ENCODE data around the gene SLC39A1.
A peak's percentile ranks its signal among the peaks of the same experiment; 100 is the strongest.

The SLC39A1 gene

GRCh38 chr1:153951183-153951582 is 12.2 kb downstream of the SLC39A1 start:
- Mint-ChIP-seq H3K9me3 (no peaks in the 10 kb centered on the region), H3K36me3 (ENCODE audit: low read depth) (peaks cover 45% of the 10 kb centered on the region), H3K27me3 (ENCODE audit: low read depth) (no peaks in the 10 kb centered on the region), H3K4me1 (ENCODE audit: low read depth) (peaks cover 21% of the 10 kb centered on the region), H3K27ac (no peak overlapping the region), H3K4me3 (no peak overlapping the region)

GRCh38 chr1:153946622-153947241 is 16.6 kb downstream of the SLC39A1 start, which contains the start of gene DENND4B:
Gene DENND4B, minus strand, starts transcription at chr1:153946718. Its CDS starts 2,344 bp downstream, at chr1:153944374.
- Mint-ChIP-seq H3K4me3 (peak within 1 kb of the TSS; percentile 94), H3K27ac (peak within 1 kb of the TSS; percentile 98), H3K9me3 (no peaks in the 10 kb centered on the region), H3K4me1 (ENCODE audit: low read depth) (peaks cover 27% of the 10 kb centered on the region), H3K27me3 (ENCODE audit: low read depth) (no peaks in the 10 kb centered on the region), H3K36me3 (ENCODE audit: low read depth) (peaks cover 50% of the 10 kb centered on the region)

GRCh38 chr1:153945795-153946621 is 17.3 kb downstream of the SLC39A1 start:
- peak overlapping the region; percentile 98 for H3K27ac Mint-ChIP-seq
- no peaks in the 10 kb centered on the region for H3K27me3 Mint-ChIP-seq (ENCODE audit: low read depth)
- H3K4me3 Mint-ChIP-seq, result peak overlapping the region; percentile 94
- peaks cover 48% of the 10 kb centered on the region for H3K36me3 Mint-ChIP-seq (ENCODE audit: low read depth)
- no peaks in the 10 kb centered on the region for H3K9me3 Mint-ChIP-seq
- H3K4me1 Mint-ChIP-seq (ENCODE audit: low read depth), result peaks cover 26% of the 10 kb centered on the region

GRCh38 chr1:153945131-153945794 is 18.1 kb downstream of the SLC39A1 start:
- Mint-ChIP-seq H3K4me3 (peak overlapping the region; percentile 94), H3K9me3 (no peaks in the 10 kb centered on the region), H3K27me3 (ENCODE audit: low read depth) (no peaks in the 10 kb centered on the region), H3K36me3 (ENCODE audit: low read depth) (peaks cover 45% of the 10 kb centered on the region), H3K27ac (peak overlapping the region; percentile 98), H3K4me1 (ENCODE audit: low read depth) (peaks cover 26% of the 10 kb centered on the region)

- peak overlapping the region; percentile 98 for H3K27ac Mint-ChIP-seq
- H3K9me3 Mint-ChIP-seq, result no peaks in the 10 kb centered on the region
- peaks cover 45% of the 10 kb centered on the region for H3K36me3 Mint-ChIP-seq (ENCODE audit: low read depth)
- peaks cover 26% of the 10 kb centered on the region for H3K4me1 Mint-ChIP-seq (ENCODE audit: low read depth)
- H3K27me3 Mint-ChIP-seq (ENCODE audit: low read depth), result no peaks in the 10 kb centered on the region
- H3K4me3 Mint-ChIP-seq, result peak overlapping the region; percentile 94
These were observed 18.6 kb downstream of the SLC39A1 start for GRCh38 chr1:153944827-153945117.

- Mint-ChIP-seq H3K4me3 (peak overlapping the region; percentile 94), H3K4me1 (ENCODE audit: low read depth) (peaks cover 27% of the 10 kb centered on the region), H3K27ac (peak overlapping the region; percentile 98), H3K27me3 (ENCODE audit: low read depth) (no peaks in the 10 kb centered on the region), H3K36me3 (ENCODE audit: low read depth) (peaks cover 48% of the 10 kb centered on the region), H3K9me3 (no peaks in the 10 kb centered on the region)
These were observed 19.1 kb downstream of the SLC39A1 start for GRCh38 chr1:153944005-153944826.

- Mint-ChIP-seq H3K36me3 (ENCODE audit: low read depth) (peaks cover 47% of the 10 kb centered on the region), H3K27ac (peak overlapping the region; percentile 49), H3K9me3 (no peaks in the 10 kb centered on the region), H3K27me3 (ENCODE audit: low read depth) (no peaks in the 10 kb centered on the region), H3K4me3 (no peak overlapping the region), H3K4me1 (ENCODE audit: low read depth) (peaks cover 28% of the 10 kb centered on the region)
These were observed 20.4 kb downstream of the SLC39A1 start for GRCh38 chr1:153942766-153943549.

GRCh38 chr1:153941826-153942725 is 21.3 kb downstream of the SLC39A1 start:
- peaks cover 28% of the 10 kb centered on the region for H3K4me1 Mint-ChIP-seq (ENCODE audit: low read depth)
- H3K36me3 Mint-ChIP-seq (ENCODE audit: low read depth), result peaks cover 54% of the 10 kb centered on the region
- no peaks in the 10 kb centered on the region for H3K9me3 Mint-ChIP-seq
- H3K4me3 Mint-ChIP-seq, result no peak overlapping the region
- no peak overlapping the region for H3K27ac Mint-ChIP-seq
- no peaks in the 10 kb centered on the region for H3K27me3 Mint-ChIP-seq (ENCODE audit: low read depth)

GRCh38 chr1:153940756-153941155 is 22.6 kb downstream of the SLC39A1 start:
- H3K27me3 Mint-ChIP-seq (ENCODE audit: low read depth), result no peaks in the 10 kb centered on the region
- no peaks in the 10 kb centered on the region for H3K9me3 Mint-ChIP-seq
- peaks cover 65% of the 10 kb centered on the region for H3K36me3 Mint-ChIP-seq (ENCODE audit: low read depth)
- peak overlapping the region; percentile 61 for H3K27ac Mint-ChIP-seq
- H3K4me1 Mint-ChIP-seq (ENCODE audit: low read depth), result peaks cover 28% of the 10 kb centered on the region
- no peak overlapping the region for H3K4me3 Mint-ChIP-seq

GRCh38 chr1:153939476-153939875 is 23.9 kb downstream of the SLC39A1 start:
- Mint-ChIP-seq H3K4me1 (ENCODE audit: low read depth) (peaks cover 23% of the 10 kb centered on the region), H3K36me3 (ENCODE audit: low read depth) (peaks cover 67% of the 10 kb centered on the region), H3K27ac (no peak overlapping the region), H3K9me3 (no peaks in the 10 kb centered on the region), H3K27me3 (ENCODE audit: low read depth) (no peaks in the 10 kb centered on the region), H3K4me3 (no peak overlapping the region)

- no peak overlapping the region for H3K27ac Mint-ChIP-seq
- H3K4me3 Mint-ChIP-seq, result no peak overlapping the region
- peaks cover 69% of the 10 kb centered on the region for H3K36me3 Mint-ChIP-seq (ENCODE audit: low read depth)
- H3K27me3 Mint-ChIP-seq (ENCODE audit: low read depth), result no peaks in the 10 kb centered on the region
- H3K4me1 Mint-ChIP-seq (ENCODE audit: low read depth), result peaks cover 22% of the 10 kb centered on the region
- H3K9me3 Mint-ChIP-seq, result no peaks in the 10 kb centered on the region
These were observed 24.3 kb downstream of the SLC39A1 start for GRCh38 chr1:153938996-153939395.

- Mint-ChIP-seq H3K4me1 (ENCODE audit: low read depth) (peaks cover 12% of the 10 kb centered on the region), H3K27me3 (ENCODE audit: low read depth) (no peaks in the 10 kb centered on the region), H3K27ac (no peak overlapping the region), H3K36me3 (ENCODE audit: low read depth) (peaks cover 61% of the 10 kb centered on the region), H3K9me3 (no peaks in the 10 kb centered on the region), H3K4me3 (no peak overlapping the region)
These were observed 26.0 kb downstream of the SLC39A1 start for GRCh38 chr1:153937331-153937730.
